K562 (cell line): Measurements from ENCODE around the gene P2RX1. TPM values are rescaled to one million over a fixed set of nuclear protein-coding genes. Genes with fewer than 3 reads are reported as not detected.

Experiments used
- ATAC-seq: fragments of 200-7000 bp; cut with Tn5 transposase; 3 replicates; pipeline ENCODE4 v1.9.1; 2020; ENCODE audit warnings: moderate library complexity
- BruUV-seq: library from RNA; stranded (reverse); fragments of 400-500 nt; replicated peaks from 2 replicates; lab custom pipeline; 2021; lab: Mats Ljungman, UMichigan
- CTCF ChIA-PET: fragments of 300-600 bp; formaldehyde crosslinking; extraction: SDS; loops from one replicate; lab custom pipeline; 2021; ENCODE audit warnings: low intra/inter-chr PET ratio; lab: Yijun Ruan, JAX
- POLR2A ChIA-PET: fragments of 300-600, 350-650 bp; sonication (Branson Sonifier 250); formaldehyde crosslinking; extraction: SDS; loops from one replicate; lab custom pipeline; 2021; ENCODE audit warnings: antibody characterized with exemption, inconsistent platforms; lab: Yijun Ruan, JAX
- DNase-seq, 4 experiments: peaks; one replicate each; pipeline versions ENCODE4 v3.0.0 to v3.0.0-alpha.2; 2011 to 2018; ENCODE audit warnings: low spot score in 3 of 4, mixed read lengths in 3 of 4; ENCODE audit errors: extremely low read depth in 1 of 4
- FAIRE-seq: peaks from 2 replicates; lab custom pipeline; 2011; peaks lifted over from hg19 to GRCh38; lab: Jason Lieb, UNC
- H2AFZ ChIP-seq: 2 replicates; pipeline ENCODE4 v1.6.0; 2011; ENCODE audit warnings: low read depth, low read length, control low read depth, inconsistent platforms
- H3K27ac ChIP-seq: fragments of 200-600 bp; 3 replicates; pipeline ENCODE4 v1.8.0; 2011; ENCODE audit warnings: low read depth, mild to moderate bottlenecking, control low read depth, inconsistent platforms, low read length, moderate library complexity, mixed read lengths; ENCODE audit errors: extremely low read depth
- H3K27me3 ChIP-seq, 2 experiments: fragments of 300-600 bp in 1 of 2; 2 replicates in 1 of 2; 3 replicates in 1 of 2; pipeline versions ENCODE4 v1.6.0 to v1.8.0; 2011; ENCODE audit warnings: inconsistent platforms in 2 of 2, low read length in 2 of 2, mild to moderate bottlenecking in 1 of 2, mixed read lengths in 1 of 2, moderate library complexity in 1 of 2; ENCODE audit not compliant: control insufficient read depth in 2 of 2, insufficient read depth in 2 of 2
- H3K36me3 ChIP-seq: fragments of 300-600 bp; 3 replicates; pipeline ENCODE4 v1.8.0; 2011; ENCODE audit warnings: mild to moderate bottlenecking, low read length, inconsistent platforms; ENCODE audit not compliant: control insufficient read depth, insufficient read depth
- H3K4me1 ChIP-seq, 2 experiments: fragments of 200-600 bp in 1 of 2; replicated peaks in 1 of 2; 2 replicates in 1 of 2; 3 replicates in 1 of 2; pipeline versions ENCODE4 v1.5.1 to v1.8.0; 2011; ENCODE audit warnings: inconsistent platforms in 2 of 2, low read length in 2 of 2, mild to moderate bottlenecking in 1 of 2, mixed read lengths in 1 of 2, moderate library complexity in 1 of 2; ENCODE audit not compliant: control insufficient read depth in 2 of 2, insufficient read depth in 2 of 2
- H3K4me2 ChIP-seq: 2 replicates; pipeline ENCODE4 v1.6.1; 2011; ENCODE audit warnings: low read length, control low read depth, inconsistent platforms, mixed read lengths; ENCODE audit not compliant: insufficient read depth
- H3K4me3 ChIP-seq: fragments of 200-600 bp; sonication (generic), shearing (Covaris generic); 2 replicates; pipeline ENCODE4 v1.5.1; 2016; ENCODE audit warnings: control low read depth, inconsistent platforms
- H3K79me2 ChIP-seq: fragments of 200-600 bp; 3 replicates; pipeline ENCODE4 v1.8.0; 2011; ENCODE audit warnings: low read length, inconsistent platforms; ENCODE audit not compliant: control insufficient read depth, insufficient read depth
- H3K9ac ChIP-seq, 2 experiments: 2 replicates each; pipeline versions ENCODE4 v1.6.0 to v1.6.1; 2011; ENCODE audit warnings: low read depth in 2 of 2, low read length in 2 of 2, control low read depth in 1 of 2, inconsistent platforms in 1 of 2, mild to moderate bottlenecking in 1 of 2, mixed read lengths in 1 of 2; ENCODE audit not compliant: insufficient read depth in 1 of 2
- H3K9me1 ChIP-seq: one replicate; pipeline ENCODE4 v1.6.0; 2011; ENCODE audit warnings: inconsistent platforms, mild to moderate bottlenecking, low read length, moderate library complexity; ENCODE audit not compliant: control insufficient read depth, insufficient read depth
- H3K9me3 ChIP-seq: replicated peaks from 2 replicates; pipeline ENCODE4 v1.5.1; 2011; ENCODE audit warnings: low read depth, low read length, inconsistent platforms; ENCODE audit not compliant: control insufficient read depth, insufficient read depth
- H4K20me1 ChIP-seq: replicated peaks from 2 replicates; pipeline ENCODE4 v1.6.1; 2011; ENCODE audit warnings: low read length, inconsistent platforms, mixed read lengths; ENCODE audit not compliant: control insufficient read depth, insufficient read depth
- ETV5 ChIP-seq: sonication (generic); formaldehyde crosslinking; IDR thresholded peaks from 2 replicates; pipeline ENCODE4 v1.4.0; 2020; ENCODE audit warnings: low read depth, mild to moderate bottlenecking, missing genetic modification reagents
- POLR2G ChIP-seq: fragments of 200-400 bp; formaldehyde crosslinking; IDR thresholded peaks from 2 replicates; pipeline ENCODE4 v1.6.1; 2017; ENCODE audit warnings: low read depth, mild to moderate bottlenecking, antibody characterized with exemption, low read length, moderate library complexity
- RBM22 ChIP-seq: fragments of 200-400 bp; formaldehyde crosslinking; IDR thresholded peaks from 2 replicates; pipeline ENCODE4 v1.6.1; 2018; ENCODE audit warnings: low read length, low read depth; ENCODE audit not compliant: poor library complexity, severe bottlenecking
- ZEB2 ChIP-seq: fragments of 450-650 bp; IDR thresholded peaks from 2 replicates; pipeline ENCODE4 v1.6.1; 2016
- WGBS: fragments of 100-300 bp; shearing (Covaris generic); methylation state at CpG from one replicate; pipeline ENCODE4 v1.1.6; 2016; ENCODE audit warnings: low coverage, mixed read lengths; ENCODE audit not compliant: insufficient coverage; ENCODE audit errors: missing lambda C conversion rate; 5-methylcytosine and 5-hydroxymethylcytosine counted together
- in situ Hi-C: fragments of 300-500 bp; cut with MboI; formaldehyde crosslinking; loops from 4 replicates; pipeline ENCODE4 v1.15.0; 2018; ENCODE audit warnings: inconsistent platforms, mixed read lengths
- intact Hi-C: fragments of 100-400 bp; cut with micrococcal nuclease; formaldehyde crosslinking; loops from 2 replicates; pipeline ENCODE4 v1.14.2; 2022
- polyA plus RNA-seq, 8 experiments: library from polyadenylated mRNA; depleted of rRNA in 4 of 8; stranded (reverse) in 5 of 8; unstranded in 3 of 8; fragments of >200 nt; fragmentation: Nextera tagmentation in 2 of 8; fragmentation: Illumina TruSeq in 1 of 8; extraction: Ambion mirVana in 2 of 8; extraction: Trizol in 1 of 8; gene quantifications; 2 replicates each; pipeline versions ENCODE4 v1.2.1 to v1.2.3, GENCODE V29; 2011 to 2014; ENCODE audit warnings: inconsistent platforms in 1 of 8, missing spikeins in 1 of 8
- total RNA-seq, 7 experiments: library from RNA; depleted of rRNA in 6 of 7; stranded (reverse); fragments of >200 nt in 6 of 7; fragmentation: Illumina TruSeq in 2 of 7; extraction: Trizol in 2 of 7; gene quantifications; 2 replicates each; pipeline versions ENCODE4 v1.2.1 to v1.2.3, GENCODE V29; 2011 to 2021; ENCODE audit warnings: low replicate concordance in 1 of 7
- TF ChIP-seq, protein P1 (sequence below): fragments of 250-450 bp; sonication (Bioruptor Pico); IDR thresholded peaks from 2 replicates; pipeline ENCODE4 v1.8.0; 2021; ENCODE audit warnings: borderline replicate concordance, mild to moderate bottlenecking, moderate library complexity; ENCODE audit not compliant: poor library complexity, severe bottlenecking

The P2RX1 gene
- total and polyA plus RNA-seq, 9 of the 15 experiments (the other 6 are each of a cell fraction or from before 2014, with no cell fraction given): 0.27 to 20.3 (median 10.3) TPM

DNA sequence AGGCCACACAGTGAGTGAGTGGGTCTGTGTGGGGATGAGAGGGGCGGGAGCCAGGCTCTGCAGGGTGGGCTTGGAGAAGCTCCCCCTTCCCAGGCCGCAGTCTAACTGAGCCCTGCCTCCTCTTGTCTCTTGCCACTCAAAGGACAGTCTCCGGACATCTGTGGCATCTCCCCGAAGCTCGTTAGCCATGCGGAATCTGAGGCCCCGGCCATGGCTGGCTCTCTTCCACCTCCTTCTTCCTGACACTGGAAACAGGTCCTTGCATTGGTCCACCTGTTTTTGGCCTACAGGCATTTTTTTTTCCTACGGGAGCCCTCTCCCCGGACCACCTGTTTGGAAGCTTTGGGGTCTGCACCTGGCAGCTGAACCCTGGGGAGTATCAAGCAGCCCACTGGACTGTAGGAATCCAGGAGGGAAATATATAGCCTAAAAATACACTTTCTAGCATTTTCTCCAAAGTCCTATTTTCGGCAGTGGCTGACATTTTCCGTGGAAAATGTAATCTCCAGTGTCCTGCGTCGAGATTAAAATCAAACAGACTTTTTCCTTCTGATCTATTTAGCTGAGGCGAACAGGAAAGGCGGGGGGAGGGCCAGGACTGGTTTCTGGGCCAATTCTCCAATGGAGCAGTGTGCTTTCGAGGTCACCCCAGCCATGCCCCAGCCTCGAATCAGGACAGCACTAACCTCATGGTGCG lies 38.9 kb upstream of the P2RX1 start:
- no peaks in the 10 kb centered on the region for H3K9me1 ChIP-seq
- no peak overlapping the region for H2AFZ ChIP-seq
- no TSS peak for BruUV-seq
- no peaks in the 10 kb centered on the region for H3K9me3 ChIP-seq
- H3K4me3 ChIP-seq: no peak overlapping the region
- FAIRE-seq: no peak
- H4K20me1 ChIP-seq: 0 out of 2 replicates have a peak, but pooled peaks cover 7% of the 10 kb centered on the region
- peaks cover 37% of the 10 kb centered on the region for H3K79me2 ChIP-seq
- peaks cover 21 to 46% of the 10 kb centered on the region in 2 experiments for H3K4me1 ChIP-seq
- no peak overlapping the region; the same call in 2 of the 3 replicates for H3K27ac ChIP-seq
- CTCF ChIA-PET: no interaction called here
- peaks cover 29% of the 10 kb centered on the region; the same call in 1 of the 3 replicates for H3K36me3 ChIP-seq
- WGBS: 60% methylated on average over 14 of the region's 18 CpGs
- TF ChIP-seq, protein P1, sequence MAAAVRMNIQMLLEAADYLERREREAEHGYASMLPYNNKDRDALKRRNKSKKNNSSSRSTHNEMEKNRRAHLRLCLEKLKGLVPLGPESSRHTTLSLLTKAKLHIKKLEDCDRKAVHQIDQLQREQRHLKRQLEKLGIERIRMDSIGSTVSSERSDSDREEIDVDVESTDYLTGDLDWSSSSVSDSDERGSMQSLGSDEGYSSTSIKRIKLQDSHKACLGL (CRISPR knock-in tag): no peak
- TF ChIP-seq POLR2G (peak; percentile 56; the same call in 1 of the 2 replicates), ZEB2 (no peak), RBM22 (peak; percentile 19), ETV5 (CRISPR knock-in tag) (no peak)
- TF ChIP-seq, all 486 proteins: peak for 2
- no peak for ATAC-seq
- no peaks in the 10 kb centered on the region; a peak in 1 of 5 replicates for H3K27me3 ChIP-seq
- no peak for DNase-seq
- no peak overlapping the region for H3K4me2 ChIP-seq
- POLR2A ChIA-PET: no interaction called here
- in situ Hi-C loops (no loop called here), intact Hi-C loops (no loop called here)
- H3K9ac ChIP-seq: peak overlapping the region in 1 of 2 experiments; percentile 78; a peak in 3 of 4 replicates
